ENCODE data around the gene ANKMY1. TPM values are rescaled to one million over a fixed set of nuclear protein-coding genes. Genes with fewer than 3 reads are reported as not detected.

The ANKMY1 gene
- total and polyA plus RNA-seq, 2 of the 13 experiments (the other 11 are each of a cell fraction or from before 2014, with no cell fraction given) = 11.7 to 18.8 TPM

GRCh38 chr2:240604939-240605716 lies 47.3 kb upstream of the ANKMY1 start (continued):
- peak; percentile 91 for TF ChIP-seq ZNF333 (CRISPR knock-in tag; IDR thresholded peaks at IDR 0.05; ENCODE audit: borderline replicate concordance)
- TF ChIP-seq MLLT10 (CRISPR knock-in tag; IDR thresholded peaks at IDR 0.05) = no peak
- peak; percentile 47; the same call in 1 of the 2 replicates for TF ChIP-seq ZNF768 (CRISPR knock-in tag; IDR thresholded peaks at IDR 0.05)
- TF ChIP-seq ZNF280B (CRISPR knock-in tag; IDR thresholded peaks at IDR 0.05; ENCODE audit: borderline replicate concordance) = peak; percentile 71; the same call in 1 of the 2 replicates
- no peak for TF ChIP-seq MED13 (CRISPR knock-in tag; IDR thresholded peaks at IDR 0.05)
- peak in 1 of 2 experiments; percentile 44; a peak in 1 of 4 replicates for TF ChIP-seq KLF16 (CRISPR knock-in tag; IDR thresholded peaks at IDR 0.05)
- TF ChIP-seq HNRNPUL1 (IDR thresholded peaks at IDR 0.05; ENCODE audit: low read depth, low read length) = no peak
- no peak for TF ChIP-seq SRSF9 (IDR thresholded peaks at IDR 0.05; ENCODE audit: borderline replicate concordance, insufficient read depth, low read depth, low read length, poor library complexity, severe bottlenecking)
- TF ChIP-seq NFE2 (CRISPR knock-in tag; IDR thresholded peaks at IDR 0.05) = no peak
- TF ChIP-seq ZNF850 (CRISPR knock-in tag; conservative IDR thresholded peaks at IDR 0.05) = no peak
- no peak for TF ChIP-seq RNF2 (conservative IDR thresholded peaks at IDR 0.05; ENCODE audit: low read depth)
- no peak for TF ChIP-seq XBP1 (CRISPR knock-in tag; IDR thresholded peaks at IDR 0.05)
- TF ChIP-seq ZBTB38 (CRISPR knock-in tag; IDR thresholded peaks at IDR 0.05) = peak; percentile 40; the same call in 1 of the 2 replicates
- TF ChIP-seq SSRP1 (CRISPR knock-in tag; IDR thresholded peaks at IDR 0.05) = no peak
- TF ChIP-seq, protein P1, sequence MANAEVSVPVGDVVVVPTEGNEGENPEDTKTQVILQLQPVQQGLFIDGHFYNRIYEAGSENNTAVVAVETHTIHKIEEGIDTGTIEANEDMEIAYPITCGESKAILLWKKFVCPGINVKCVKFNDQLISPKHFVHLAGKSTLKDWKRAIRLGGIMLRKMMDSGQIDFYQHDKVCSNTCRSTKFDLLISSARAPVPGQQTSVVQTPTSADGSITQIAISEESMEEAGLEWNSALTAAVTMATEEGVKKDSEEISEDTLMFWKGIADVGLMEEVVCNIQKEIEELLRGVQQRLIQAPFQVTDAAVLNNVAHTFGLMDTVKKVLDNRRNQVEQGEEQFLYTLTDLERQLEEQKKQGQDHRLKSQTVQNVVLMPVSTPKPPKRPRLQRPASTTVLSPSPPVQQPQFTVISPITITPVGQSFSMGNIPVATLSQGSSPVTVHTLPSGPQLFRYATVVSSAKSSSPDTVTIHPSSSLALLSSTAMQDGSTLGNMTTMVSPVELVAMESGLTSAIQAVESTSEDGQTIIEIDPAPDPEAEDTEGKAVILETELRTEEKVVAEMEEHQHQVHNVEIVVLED (CRISPR knock-in tag; IDR thresholded peaks at IDR 0.05; ENCODE audit: borderline replicate concordance) = peak; percentile 43; the same call in 1 of the 2 replicates
- TF ChIP-seq ZNF549 (CRISPR knock-in tag; IDR thresholded peaks at IDR 0.05) = no peak
- peak; percentile 70; the same call in 1 of the 2 replicates for TF ChIP-seq BRD4 (CRISPR knock-in tag; IDR thresholded peaks at IDR 0.05)
- 0 out of 2 replicates have a peak, but pooled peaks have one; percentile 43 for TF ChIP-seq CBX5 (CRISPR knock-in tag; IDR thresholded peaks at IDR 0.05; ENCODE audit: borderline replicate concordance)
- TF ChIP-seq PRDM4 (CRISPR knock-in tag; IDR thresholded peaks at IDR 0.05; ENCODE audit: borderline replicate concordance) = no peak
- TF ChIP-seq GATA4 (IDR thresholded peaks at IDR 0.05; ENCODE audit: borderline replicate concordance, low read depth) = no peak
- TF ChIP-seq RBAK (CRISPR knock-in tag; IDR thresholded peaks at IDR 0.05) = no peak
- no peak; the same call in 1 of the 2 replicates for TF ChIP-seq ZMYM3 (CRISPR knock-in tag; IDR thresholded peaks at IDR 0.05)
- no peak for TF ChIP-seq NONO (IDR thresholded peaks at IDR 0.05)
- TF ChIP-seq NONO (CRISPR knock-in tag; conservative IDR thresholded peaks at IDR 0.05) = peak; percentile 81
- TF ChIP-seq ZC3H4 (CRISPR knock-in tag; IDR thresholded peaks at IDR 0.05; ENCODE audit: borderline replicate concordance) = no peak; the same call in 1 of the 2 replicates
- no peak for TF ChIP-seq REPIN1 (CRISPR knock-in tag; IDR thresholded peaks at IDR 0.05; ENCODE audit: borderline replicate concordance, low read depth)

All from HepG2 (cell line).